ENCODE measurements around the gene CCDC157.

The CCDC157 gene

GRCh38 chr22:30356449-30357235, at the start of gene CCDC157, which contains the start of gene SF3A1:
Gene CCDC157, plus strand, starts transcription at chr22:30357007. Its CDS starts 8,994 bp downstream, at chr22:30366001.
Gene SF3A1, minus strand, starts transcription at chr22:30356894. Its CDS starts 102 bp downstream, at chr22:30356792.
- H3K4me3 ChIP-seq (ENCODE audit: low read depth, low read length) = peak within 1 kb of the TSS; percentile 98
- TF ChIP-seq POLR2A (IDR thresholded peaks at IDR 0.05; ENCODE audit: extremely low read depth, insufficient read length) (peak; percentile 59), MYC (IDR thresholded peaks at IDR 0.05; ENCODE audit: low read depth, low read length) (peak; percentile 43), MAX (IDR thresholded peaks at IDR 0.05; ENCODE audit: low read depth, low read length) (peak; percentile 19), CTCF (IDR thresholded peaks at IDR 0.05; ENCODE audit: low read depth, low read length) (no peak)
- DNase-seq (ENCODE audit: low read depth) = peak; percentile 93

- TF ChIP-seq POLR2A (IDR thresholded peaks at IDR 0.05; ENCODE audit: extremely low read depth, insufficient read length) (no peak), MAX (IDR thresholded peaks at IDR 0.05; ENCODE audit: low read depth, low read length) (no peak), MYC (IDR thresholded peaks at IDR 0.05; ENCODE audit: low read depth, low read length) (no peak), CTCF (IDR thresholded peaks at IDR 0.05; ENCODE audit: low read depth, low read length) (no peak)
- H3K4me3 ChIP-seq (ENCODE audit: low read depth, low read length) = no peak overlapping the region
Observed at GRCh38 chr22:30307041-30307574, 49.7 kb upstream of the CCDC157 start.

GRCh38 chr22:30308093-30308492, 48.7 kb upstream of the CCDC157 start:
- TF ChIP-seq POLR2A (IDR thresholded peaks at IDR 0.05; ENCODE audit: extremely low read depth, insufficient read length) = no peak
- no peak overlapping the region for H3K4me3 ChIP-seq (ENCODE audit: low read depth, low read length)
- DNase-seq (ENCODE audit: low read depth) = no peak

More at GRCh38 chr22:30307041-30307574, 49.7 kb upstream of the CCDC157 start:
- DNase-seq (ENCODE audit: low read depth) = no peak

- TF ChIP-seq MYC (IDR thresholded peaks at IDR 0.05; ENCODE audit: low read depth, low read length) = no peak
- no peak for DNase-seq (ENCODE audit: low read depth)
- H3K4me3 ChIP-seq (ENCODE audit: low read depth, low read length) = no peak overlapping the region
Observed at GRCh38 chr22:30308518-30309230, 48.1 kb upstream of the CCDC157 start.

GRCh38 chr22:30309951-30310741, 46.7 kb upstream of the CCDC157 start:
- no peak for TF ChIP-seq POLR2A (IDR thresholded peaks at IDR 0.05; ENCODE audit: extremely low read depth, insufficient read length)
- no peak for TF ChIP-seq CTCF (IDR thresholded peaks at IDR 0.05; ENCODE audit: low read depth, low read length)
- no peak for TF ChIP-seq MAX (IDR thresholded peaks at IDR 0.05; ENCODE audit: low read depth, low read length)
- TF ChIP-seq MYC (IDR thresholded peaks at IDR 0.05; ENCODE audit: low read depth, low read length) = no peak
- no peak overlapping the region for H3K4me3 ChIP-seq (ENCODE audit: low read depth, low read length)
- peak; percentile 29 for DNase-seq (ENCODE audit: low read depth)

GRCh38 chr22:30310881-30311771, 45.7 kb upstream of the CCDC157 start:
- no peak for DNase-seq (ENCODE audit: low read depth)
- no peak for TF ChIP-seq CTCF (IDR thresholded peaks at IDR 0.05; ENCODE audit: low read depth, low read length)
- TF ChIP-seq MAX (IDR thresholded peaks at IDR 0.05; ENCODE audit: low read depth, low read length) = no peak
- TF ChIP-seq MYC (IDR thresholded peaks at IDR 0.05; ENCODE audit: low read depth, low read length) = no peak
- TF ChIP-seq POLR2A (IDR thresholded peaks at IDR 0.05; ENCODE audit: extremely low read depth, insufficient read length) = no peak
- no peak overlapping the region for H3K4me3 ChIP-seq (ENCODE audit: low read depth, low read length)
